ENCODE results near the gene EID1.

Gene EID1

DNA sequence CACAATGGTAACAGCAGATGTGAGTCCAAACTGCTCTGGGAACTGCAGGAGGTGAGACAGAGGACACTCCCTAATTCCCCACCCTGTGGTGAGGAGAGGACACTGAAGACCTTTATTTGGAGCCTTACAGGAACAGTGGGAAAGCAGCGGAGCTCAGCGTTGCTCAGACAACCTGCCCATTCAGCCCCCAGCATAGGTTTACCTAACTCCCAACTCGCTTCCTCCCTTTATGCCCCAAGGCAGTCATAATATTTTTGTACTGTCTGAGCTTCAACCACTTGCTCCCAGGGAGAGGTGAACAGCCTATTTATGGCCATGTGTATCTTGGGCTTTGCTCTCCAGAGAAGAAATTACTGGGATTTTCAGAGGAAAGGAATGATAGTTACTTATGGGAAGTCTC is 51.7 kb downstream of the EID1 start:
- DNase-seq (ENCODE audit: low spot score) = no peak
- in situ Hi-C loops (cut with MboI; ENCODE audit: low sequenced_read_pairs, unreplicated experiment) = no loop called here
- TF ChIP-seq, protein P1, sequence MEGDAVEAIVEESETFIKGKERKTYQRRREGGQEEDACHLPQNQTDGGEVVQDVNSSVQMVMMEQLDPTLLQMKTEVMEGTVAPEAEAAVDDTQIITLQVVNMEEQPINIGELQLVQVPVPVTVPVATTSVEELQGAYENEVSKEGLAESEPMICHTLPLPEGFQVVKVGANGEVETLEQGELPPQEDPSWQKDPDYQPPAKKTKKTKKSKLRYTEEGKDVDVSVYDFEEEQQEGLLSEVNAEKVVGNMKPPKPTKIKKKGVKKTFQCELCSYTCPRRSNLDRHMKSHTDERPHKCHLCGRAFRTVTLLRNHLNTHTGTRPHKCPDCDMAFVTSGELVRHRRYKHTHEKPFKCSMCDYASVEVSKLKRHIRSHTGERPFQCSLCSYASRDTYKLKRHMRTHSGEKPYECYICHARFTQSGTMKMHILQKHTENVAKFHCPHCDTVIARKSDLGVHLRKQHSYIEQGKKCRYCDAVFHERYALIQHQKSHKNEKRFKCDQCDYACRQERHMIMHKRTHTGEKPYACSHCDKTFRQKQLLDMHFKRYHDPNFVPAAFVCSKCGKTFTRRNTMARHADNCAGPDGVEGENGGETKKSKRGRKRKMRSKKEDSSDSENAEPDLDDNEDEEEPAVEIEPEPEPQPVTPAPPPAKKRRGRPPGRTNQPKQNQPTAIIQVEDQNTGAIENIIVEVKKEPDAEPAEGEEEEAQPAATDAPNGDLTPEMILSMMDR (IDR thresholded peaks at IDR 0.05; ENCODE audit: borderline replicate concordance, control extremely low read depth, extremely low read depth, insufficient read depth, missing control alignments) = no peak
